GM12865 (cell line): ENCODE data around the gene FAM222A.

Source experiments
- DNase-seq: peaks from one replicate; pipeline ENCODE4 v3.0.0; 2010; ENCODE audit warnings: low read depth
- H3K4me3 ChIP-seq: 2 replicates; pipeline ENCODE4 v1.5.1; 2011; ENCODE audit warnings: mild to moderate bottlenecking, low read depth, low read length, control low read depth
- CTCF ChIP-seq: IDR thresholded peaks from 2 replicates; pipeline ENCODE4 v1.5.1; 2011; ENCODE audit warnings: low read length, control low read depth, low read depth, inconsistent platforms; ENCODE audit not compliant: insufficient read depth; ENCODE audit errors: missing control alignments

Gene FAM222A

GRCh38 chr12:109783135-109783964 is 69.7 kb downstream of the FAM222A start:
- DNase-seq: no peak
- TF ChIP-seq CTCF: no peak
- H3K4me3 ChIP-seq: no peak overlapping the region

- no peak for TF ChIP-seq CTCF
- H3K4me3 ChIP-seq: no peak overlapping the region
- DNase-seq: no peak
These were observed 70.3 kb downstream of the FAM222A start for GRCh38 chr12:109783965-109784244.

- TF ChIP-seq CTCF: no peak
- no peak overlapping the region for H3K4me3 ChIP-seq
- DNase-seq: no peak
These were observed 72.2 kb downstream of the FAM222A start for GRCh38 chr12:109785854-109786253.

GRCh38 chr12:109786799-109787198 is 73.2 kb downstream of the FAM222A start:
- TF ChIP-seq CTCF: no peak
- H3K4me3 ChIP-seq: no peak overlapping the region
- no peak for DNase-seq

- H3K4me3 ChIP-seq: no peak overlapping the region
- DNase-seq: no peak
- no peak for TF ChIP-seq CTCF
These were observed 76.0 kb downstream of the FAM222A start for GRCh38 chr12:109789526-109790048.

- DNase-seq: no peak
- TF ChIP-seq CTCF: no peak
- H3K4me3 ChIP-seq: no peak overlapping the region
These were observed 79.4 kb downstream of the FAM222A start for GRCh38 chr12:109792992-109793391.

- H3K4me3 ChIP-seq: no peak overlapping the region
- TF ChIP-seq CTCF: no peak
- no peak for DNase-seq
These were observed 79.8 kb downstream of the FAM222A start for GRCh38 chr12:109793411-109793810.
